HG02571 (cell line): ENCODE measurements around the gene DMXL2.
"Not testable (repeated sequence)": the region's sequence is repeated elsewhere in the genome, so short reads cannot be mapped to it uniquely, and the experiment has no call there.

Experiments
- ATAC-seq: cut with Tn5 transposase; IDR thresholded peaks from one replicate; pipeline ENCODE4 v1.9.1; 2021; ENCODE audit warnings: mild to moderate bottlenecking, moderate library complexity; ENCODE audit not compliant: unreplicated experiment

DMXL2 gene

GRCh38 chr15:51622604-51623370 is at the start of gene DMXL2:
DMXL2 (minus strand) TSS chr15:51622771; CDS start chr15:51622545, 226 bp downstream.
- peak; percentile 30 for ATAC-seq

GRCh38 chr15:51672155-51672687 is 49.6 kb upstream of the DMXL2 start:
- ATAC-seq: no peak

GRCh38 chr15:51669381-51669780 is 46.8 kb upstream of the DMXL2 start:
- ATAC-seq: no peak

DNA sequence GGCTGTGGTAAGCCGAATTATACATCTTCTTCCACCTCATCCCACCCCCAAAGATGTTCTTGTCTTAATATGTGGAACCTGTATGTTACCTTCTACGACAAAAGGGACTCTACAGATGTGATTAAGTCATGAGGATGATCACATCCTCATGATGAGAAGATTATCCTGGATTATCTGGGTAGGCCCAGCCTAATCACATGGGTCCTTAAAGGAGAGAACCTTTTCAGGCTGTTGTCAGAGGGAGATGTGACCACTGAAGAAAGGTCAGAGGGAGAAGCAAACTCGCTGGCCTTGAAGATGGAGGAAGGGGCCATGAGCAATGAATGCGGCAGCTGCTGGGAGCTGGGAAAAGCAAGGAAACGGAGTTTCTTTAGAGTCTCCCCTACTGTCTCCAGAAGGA is 45.9 kb upstream of the DMXL2 start:
- no peak for ATAC-seq

DNA sequence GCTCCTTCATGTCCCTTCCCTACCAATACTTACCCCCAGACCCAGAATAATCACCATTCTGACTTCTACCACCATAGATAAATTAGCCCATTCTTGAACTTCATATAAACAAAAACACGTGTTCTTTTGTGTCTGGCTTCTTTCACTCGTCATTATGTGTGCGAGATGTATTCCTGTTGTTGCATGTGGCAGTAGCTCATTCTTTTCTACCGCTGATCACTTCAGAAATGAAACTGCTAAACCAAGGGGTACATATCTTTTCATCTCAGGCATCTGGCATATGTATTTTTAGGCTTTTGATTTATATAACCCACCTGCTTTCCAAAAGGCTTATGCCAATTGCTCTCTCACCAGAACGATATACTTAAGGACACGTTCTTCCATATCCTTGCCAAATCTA is 44.9 kb upstream of the DMXL2 start:
- ATAC-seq: no peak

DNA sequence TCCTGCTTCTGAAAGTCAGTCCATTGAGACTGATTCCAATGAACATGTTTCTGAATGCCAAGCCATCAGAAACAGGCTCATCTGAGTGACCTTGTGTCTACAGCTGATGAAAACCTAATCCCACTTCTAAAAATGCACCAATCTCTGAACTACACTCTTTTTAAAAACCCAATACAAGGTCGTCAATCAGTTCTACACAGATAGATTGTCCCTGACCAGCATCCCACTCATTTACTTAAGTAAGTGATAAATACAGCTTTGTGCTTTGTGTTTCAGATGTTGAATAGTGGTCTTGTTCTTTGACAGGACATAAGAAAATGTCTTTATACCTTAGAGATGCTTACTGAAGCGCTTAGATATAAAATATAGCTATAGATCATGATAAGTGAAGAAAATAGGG is 38.5 kb upstream of the DMXL2 start:
- no peak for ATAC-seq

GRCh38 chr15:51658664-51659063 is 36.1 kb upstream of the DMXL2 start:
- no peak for ATAC-seq

DNA sequence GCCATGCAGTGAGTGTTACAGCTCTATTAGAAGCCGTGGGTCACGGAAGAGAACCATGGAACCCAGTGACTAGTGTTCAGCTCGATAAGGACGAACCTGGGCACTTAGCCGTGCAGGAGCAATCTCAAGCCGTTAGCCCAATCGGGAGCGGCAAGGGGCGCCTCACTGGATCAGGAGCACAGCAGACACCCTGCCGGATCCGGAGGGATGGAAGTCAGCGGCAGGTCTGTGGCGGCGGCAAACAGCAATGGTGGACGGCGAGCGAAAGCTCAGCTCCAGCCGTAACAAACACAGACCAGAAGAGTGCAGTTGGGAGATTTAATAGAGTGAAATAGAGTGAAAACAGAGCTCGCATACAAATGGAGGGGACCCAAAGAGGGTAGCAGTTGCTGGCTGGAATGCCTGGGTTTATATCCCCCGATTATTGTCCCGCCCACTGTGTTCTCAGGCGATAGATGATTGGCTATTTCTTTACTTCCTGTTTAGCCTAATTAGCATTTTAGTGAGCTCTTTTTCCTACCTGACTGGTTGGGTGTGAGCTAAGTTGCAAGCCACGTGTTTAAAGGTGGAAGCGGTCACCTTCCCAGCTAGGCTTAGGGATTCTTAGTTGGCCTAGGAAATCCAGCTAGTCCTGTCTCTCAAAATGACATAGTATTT is 33.0 kb upstream of the DMXL2 start:
- ATAC-seq: not testable (repeated sequence)

DNA sequence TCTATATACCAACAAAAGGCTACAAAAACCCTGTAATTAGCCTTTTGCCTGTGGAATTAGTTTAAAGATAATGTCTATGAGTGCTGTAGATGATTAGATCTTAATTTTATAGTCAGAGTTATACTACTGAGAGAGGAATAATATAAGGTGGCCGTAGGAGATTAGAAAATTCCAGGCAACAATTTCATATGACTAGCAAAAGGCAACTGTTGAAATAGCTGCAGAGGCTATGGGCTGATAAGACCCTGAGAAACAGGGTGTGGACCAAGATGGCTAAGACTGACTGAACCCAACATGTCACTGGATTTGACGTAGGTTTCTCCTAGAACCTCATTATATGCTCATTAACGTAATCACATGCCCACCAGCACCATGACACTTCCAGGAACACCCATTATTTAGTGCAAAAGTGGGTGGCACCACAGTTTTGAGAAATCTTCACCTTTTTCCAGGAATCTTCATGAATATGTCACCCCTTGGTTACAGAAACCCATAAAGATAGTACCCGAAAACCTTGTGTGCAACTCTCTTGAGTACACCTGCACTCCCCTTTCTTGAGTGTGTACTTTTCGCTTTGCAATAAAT is 29.6 kb upstream of the DMXL2 start:
- no peak for ATAC-seq

- no peak for ATAC-seq
These were observed 27.3 kb upstream of the DMXL2 start for GRCh38 chr15:51649659-51650521.

GRCh38 chr15:51648643-51649042 is 26.1 kb upstream of the DMXL2 start:
- ATAC-seq: not testable (repeated sequence)

DNA sequence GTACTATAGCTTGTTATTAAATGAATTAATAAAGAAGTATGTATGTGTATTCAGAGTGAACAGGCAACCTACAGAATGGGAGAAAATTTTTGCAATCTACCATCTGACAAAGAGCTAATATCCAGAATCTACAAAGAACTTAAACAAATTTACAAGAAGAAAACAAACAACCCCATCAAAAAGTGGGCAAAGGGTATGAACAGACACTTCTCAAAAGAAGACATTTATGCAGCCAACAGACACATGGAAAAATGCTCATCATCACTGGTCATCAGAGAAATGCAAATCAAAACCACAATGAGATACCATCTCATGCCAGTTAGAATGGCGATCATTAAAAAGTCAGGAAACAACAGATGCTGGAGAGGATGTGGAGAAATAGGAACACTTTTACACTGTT is 25.5 kb upstream of the DMXL2 start:
- ATAC-seq: not testable (repeated sequence)

DNA sequence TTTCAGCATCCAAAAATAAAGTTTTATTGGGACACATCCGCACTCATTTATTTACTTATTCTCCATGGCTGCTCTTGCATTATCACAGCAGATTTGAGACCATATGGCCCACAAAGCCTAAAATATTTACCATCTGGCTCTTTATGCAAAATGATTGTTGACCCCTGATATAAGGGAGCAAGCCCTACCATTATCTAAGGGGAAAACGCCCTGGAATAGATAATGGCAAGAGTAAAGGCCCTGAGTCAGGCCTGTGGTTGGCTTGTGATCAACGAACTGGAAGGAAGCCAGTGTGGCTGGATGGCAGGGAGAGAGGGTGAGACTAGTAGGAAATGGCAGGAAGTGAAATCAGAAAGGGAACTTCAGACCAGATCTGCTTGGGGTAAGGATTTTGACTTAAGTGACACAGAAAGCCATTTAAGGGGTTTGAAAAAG is 24.6 kb upstream of the DMXL2 start:
- no peak for ATAC-seq

DNA sequence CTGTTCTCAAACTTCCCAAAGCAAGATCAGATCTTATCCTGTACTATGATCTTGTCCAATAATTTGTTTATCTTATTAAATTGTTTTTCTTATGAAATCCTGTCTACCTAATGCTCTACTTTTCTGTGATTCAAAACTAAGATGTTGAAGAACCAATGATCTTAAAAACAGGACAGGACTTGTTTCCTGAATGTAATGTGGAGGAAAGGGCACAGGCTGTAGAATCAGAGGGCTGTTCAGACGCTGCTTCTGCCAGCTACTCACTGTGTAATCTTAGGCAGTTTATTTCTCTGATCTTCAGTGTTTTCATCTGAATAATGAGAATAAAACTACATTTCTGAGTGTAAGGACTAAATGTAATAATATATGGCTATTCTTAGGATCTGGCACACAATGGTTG is 20.1 kb upstream of the DMXL2 start:
- no peak for ATAC-seq

GRCh38 chr15:51641490-51642130 is 19.0 kb upstream of the DMXL2 start:
- ATAC-seq: no peak

DNA sequence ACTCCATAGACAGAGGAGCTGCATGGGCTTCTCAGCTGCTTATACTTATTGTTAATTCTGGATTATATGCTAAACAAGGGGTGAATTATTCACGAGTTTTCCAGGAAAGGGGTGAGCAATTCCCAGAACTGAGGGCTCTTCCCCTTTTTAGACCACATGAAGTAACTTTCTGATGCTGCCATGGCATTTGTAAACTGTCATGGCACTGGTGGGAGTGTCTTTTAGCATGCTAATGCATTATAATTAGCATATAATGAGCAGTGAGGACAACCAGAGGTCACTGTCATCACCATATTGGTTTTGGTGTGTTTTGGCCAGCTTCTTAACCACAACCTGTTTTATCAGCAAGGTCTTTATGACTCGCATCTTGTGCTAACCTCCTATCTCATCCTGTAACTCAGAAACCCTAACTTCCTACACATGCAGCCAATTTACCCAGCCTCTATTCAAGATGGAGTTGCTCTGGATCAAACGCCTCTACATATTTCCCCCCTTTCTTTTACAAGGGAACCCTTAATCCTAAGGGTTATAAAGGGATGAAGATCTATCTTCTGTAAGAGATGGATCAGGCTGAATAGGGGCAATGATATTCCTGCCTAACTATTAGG is 12.1 kb upstream of the DMXL2 start:
- no peak for ATAC-seq

DNA sequence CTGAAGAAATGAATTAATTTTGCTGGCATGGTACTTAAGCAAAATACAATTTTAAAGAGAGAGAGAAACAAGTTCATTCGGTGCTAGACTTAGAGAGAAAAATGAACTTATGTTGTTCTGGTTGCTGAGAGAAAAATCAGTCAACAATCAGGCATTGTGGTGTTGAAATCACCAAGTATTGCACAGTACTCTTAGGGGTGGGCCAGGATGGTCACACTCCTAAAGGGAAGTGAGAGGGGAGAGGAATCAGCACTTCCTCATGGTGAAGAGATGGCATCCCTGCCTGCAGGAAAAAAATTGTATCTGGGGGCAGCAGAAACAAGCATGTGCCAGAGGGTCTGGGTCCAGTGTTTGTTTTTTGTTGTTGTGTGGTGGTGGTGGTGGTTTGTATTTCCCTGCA is 7.0 kb upstream of the DMXL2 start:
- ATAC-seq: no peak

- no peak for ATAC-seq
These were observed 2.7 kb upstream of the DMXL2 start for GRCh38 chr15:51625236-51625635.

DNA sequence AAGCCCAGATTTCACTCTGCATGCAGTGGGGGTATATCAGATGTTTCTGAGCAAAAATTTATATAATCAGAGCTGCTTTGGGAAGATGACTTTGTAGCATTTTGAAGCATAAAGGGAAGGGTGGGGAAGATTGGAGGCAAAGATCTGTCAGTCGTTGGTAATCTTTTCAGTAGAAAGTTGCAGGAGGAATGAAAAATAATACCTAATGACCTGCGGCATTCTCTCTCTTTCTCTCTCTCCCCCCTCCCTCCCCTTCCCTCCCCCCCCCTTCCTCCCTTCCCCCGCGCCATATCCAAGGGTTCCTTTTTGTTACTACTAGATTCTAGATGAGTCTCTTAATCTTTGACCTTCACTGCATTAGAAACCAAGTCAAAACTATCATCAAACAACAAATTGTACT is 1.5 kb upstream of the DMXL2 start:
- no peak for ATAC-seq

GRCh38 chr15:51623386-51623938 is 891 bp upstream of the DMXL2 start:
- no peak for ATAC-seq
